Midbrain (tissue), 1 donor: ENCODE measurements around the gene CXCL5.

Source experiments
- DNase-seq: peaks from one replicate; lab custom pipeline; 2025; lab: John Stamatoyannopoulos, UW

Gene CXCL5

GRCh38 chr4:73998040-73999011 lies at the start of gene CXCL5:
Gene CXCL5, minus strand, starts transcription at chr4:73998677. Its CDS starts 96 bp downstream, at chr4:73998581.
- DNase-seq: peak; percentile 12

DNA sequence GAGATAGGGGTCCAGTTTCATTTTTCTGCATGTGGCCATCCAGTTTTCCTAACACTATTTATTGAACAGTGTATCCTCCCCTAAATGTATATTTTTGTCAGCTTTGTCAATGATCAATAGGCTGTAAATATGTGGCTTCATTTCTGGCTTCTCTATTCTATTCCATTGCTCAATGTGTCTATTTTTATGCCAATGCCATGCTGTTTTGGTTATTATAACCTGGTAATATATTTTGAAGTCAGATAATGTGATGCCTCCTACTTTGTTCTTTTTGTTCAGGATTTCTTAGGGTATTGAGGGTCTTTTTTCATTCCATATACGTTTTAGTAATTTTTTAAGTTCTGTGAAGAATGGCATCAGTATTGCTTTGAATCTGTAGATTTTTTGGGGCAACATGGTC lies 48.7 kb upstream of the CXCL5 start:
- DNase-seq: no peak

GRCh38 chr4:74045772-74046171 lies 47.3 kb upstream of the CXCL5 start:
- DNase-seq: no peak

DNA sequence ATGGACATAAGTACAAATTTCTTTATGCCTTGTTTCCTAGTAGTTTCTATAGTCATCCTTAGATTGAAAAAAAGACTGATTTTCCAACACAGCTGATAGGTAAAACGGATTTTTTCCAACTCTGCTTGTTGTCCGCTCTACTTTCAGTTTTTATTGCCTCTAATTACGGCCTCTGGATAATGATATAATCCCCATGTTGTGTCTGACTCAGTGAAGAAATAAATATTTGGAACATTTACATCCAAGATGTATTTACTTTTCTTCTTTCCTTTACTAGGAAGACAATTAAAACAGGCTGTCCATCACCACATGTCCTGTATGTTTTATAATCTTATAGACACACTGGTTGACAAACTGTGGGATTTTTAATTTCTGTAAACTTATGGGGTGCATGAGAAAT lies 46.8 kb upstream of the CXCL5 start:
- no peak for DNase-seq

- no peak for DNase-seq
These were observed 46.2 kb upstream of the CXCL5 start for GRCh38 chr4:74044677-74045076.

- no peak for DNase-seq
These were observed 44.2 kb upstream of the CXCL5 start for GRCh38 chr4:74042681-74043080.

DNA sequence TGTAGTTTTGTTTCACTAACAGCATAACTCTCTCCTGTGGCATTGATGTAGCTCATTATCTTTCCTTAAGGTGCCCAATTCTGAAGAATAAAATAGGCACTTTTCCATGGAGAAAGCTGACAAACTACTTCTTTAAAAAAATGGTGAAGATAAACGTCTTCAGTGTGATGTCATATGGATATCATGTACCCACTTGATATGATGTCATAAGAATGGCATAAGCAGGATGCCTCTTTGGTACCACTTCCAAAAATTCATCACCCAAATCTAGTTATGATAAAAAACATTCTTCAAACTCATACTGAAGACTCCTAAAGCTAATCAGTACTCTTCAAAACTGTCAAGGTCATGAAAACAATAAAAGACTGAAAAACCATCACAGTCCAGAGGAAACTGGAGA lies 42.9 kb upstream of the CXCL5 start:
- DNase-seq: no peak

- DNase-seq: no peak
These were observed 40.9 kb upstream of the CXCL5 start for GRCh38 chr4:74039315-74039763.

DNA sequence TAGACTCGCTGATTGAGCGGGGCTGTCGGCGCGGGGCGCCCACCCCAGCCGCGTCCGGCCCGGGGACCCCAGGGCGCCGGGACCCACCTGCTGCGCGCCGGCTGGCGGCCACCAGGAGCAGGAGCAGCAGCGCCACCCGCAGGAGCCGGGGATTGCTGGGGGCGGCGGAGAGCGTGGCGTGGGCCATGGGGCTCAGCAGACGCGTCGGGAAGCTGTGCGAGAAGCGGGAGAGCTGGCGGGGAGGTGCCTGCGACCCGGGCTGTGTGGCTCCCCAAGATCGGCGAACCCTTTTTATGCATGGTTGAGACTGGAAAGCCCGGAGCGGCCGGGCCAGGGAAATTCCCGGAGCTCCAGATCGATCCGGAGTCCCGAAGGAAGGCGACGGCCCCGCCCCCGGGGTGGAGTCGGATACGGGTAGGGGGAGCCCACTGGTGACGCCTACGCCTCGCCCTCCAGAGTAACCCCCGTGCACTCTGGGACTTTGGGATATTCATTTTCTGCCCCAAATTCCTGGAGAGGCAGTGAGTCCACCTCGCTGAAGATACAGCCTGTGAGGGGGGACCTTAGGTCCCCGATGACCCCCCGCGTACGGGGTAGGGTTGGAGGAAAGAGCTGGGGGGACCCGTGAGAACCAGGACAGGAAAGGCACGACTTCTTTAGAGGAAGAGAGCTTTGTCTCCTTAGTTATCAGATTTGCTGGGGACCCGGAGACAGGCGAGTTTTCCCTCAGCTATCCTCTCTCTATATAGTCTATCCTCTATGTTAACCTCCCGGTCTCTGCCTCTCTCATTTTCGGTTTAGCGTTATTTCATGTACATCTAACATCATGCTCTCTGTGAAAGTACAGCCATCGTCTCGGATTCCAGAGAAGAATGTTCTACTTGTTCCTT lies 40.2 kb upstream of the CXCL5 start, which contains the start of gene CXCL3:
Gene CXCL3 (minus strand): TSS at position 265 of the 890 bp plus-strand sequence. CDS start 78 bp downstream, at position 187.
- DNase-seq: peak; percentile 19

DNA sequence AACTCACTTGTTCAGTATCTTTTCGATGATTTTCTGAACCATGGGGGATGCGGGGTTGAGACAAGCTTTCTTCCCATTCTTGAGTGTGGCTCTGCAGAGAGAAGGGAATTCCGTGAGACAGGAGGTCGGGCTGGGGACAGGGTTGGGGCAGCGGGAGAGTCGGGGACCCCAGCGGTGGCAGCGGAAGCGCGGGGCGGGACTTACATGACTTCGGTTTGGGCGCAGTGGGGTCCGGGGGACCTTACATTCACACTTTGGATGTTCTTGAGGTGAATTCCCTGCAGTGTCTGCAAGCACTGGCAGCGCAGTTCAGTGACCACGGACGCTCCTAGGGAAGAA lies 39.6 kb upstream of the CXCL5 start:
- no peak for DNase-seq

- DNase-seq: no peak
These were observed 38.8 kb upstream of the CXCL5 start for GRCh38 chr4:74037076-74037955.

DNA sequence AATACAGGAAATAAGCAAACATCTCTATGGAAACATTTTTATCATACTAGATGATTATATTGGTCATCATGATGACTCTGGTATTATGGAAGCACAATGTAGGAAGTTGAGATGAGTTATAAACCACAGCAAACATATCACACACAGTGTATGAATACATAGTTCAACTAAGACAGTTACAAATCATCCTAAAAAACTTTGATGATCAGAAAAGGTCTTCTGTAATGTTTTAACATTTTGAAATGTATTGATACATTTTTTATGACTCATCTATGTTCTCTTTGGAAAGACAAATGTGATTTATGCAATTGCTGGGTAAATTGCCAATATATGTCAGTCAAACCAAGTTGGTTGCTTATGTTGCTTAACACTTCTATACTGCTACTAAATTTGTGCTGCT lies 35.3 kb upstream of the CXCL5 start:
- no peak for DNase-seq

- DNase-seq: no peak
These were observed 33.6 kb upstream of the CXCL5 start for GRCh38 chr4:74032064-74032463.

GRCh38 chr4:74031576-74031975 lies 33.1 kb upstream of the CXCL5 start:
- DNase-seq: no peak

- DNase-seq: no peak
These were observed 31.8 kb upstream of the CXCL5 start for GRCh38 chr4:74030285-74030684.

DNA sequence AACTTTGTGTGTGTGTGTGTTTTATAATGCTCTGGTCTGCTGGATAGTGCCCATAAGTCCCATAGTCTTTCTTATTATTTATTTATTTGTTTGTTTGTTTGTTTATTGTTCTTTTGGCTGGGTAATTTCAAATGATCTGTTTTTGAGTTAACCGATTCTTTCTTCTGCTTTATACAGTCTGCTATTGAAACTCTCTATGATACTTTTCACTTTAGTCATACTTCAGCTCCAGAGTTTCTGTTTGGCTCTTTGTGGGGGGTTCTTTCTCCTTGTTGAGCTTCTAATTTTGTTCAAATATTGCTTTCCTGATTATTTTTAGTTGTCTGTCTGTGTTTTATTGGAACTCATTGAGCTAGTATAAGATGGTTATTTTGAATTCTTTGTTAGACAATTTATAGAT lies 30.0 kb upstream of the CXCL5 start:
- DNase-seq: no peak

DNA sequence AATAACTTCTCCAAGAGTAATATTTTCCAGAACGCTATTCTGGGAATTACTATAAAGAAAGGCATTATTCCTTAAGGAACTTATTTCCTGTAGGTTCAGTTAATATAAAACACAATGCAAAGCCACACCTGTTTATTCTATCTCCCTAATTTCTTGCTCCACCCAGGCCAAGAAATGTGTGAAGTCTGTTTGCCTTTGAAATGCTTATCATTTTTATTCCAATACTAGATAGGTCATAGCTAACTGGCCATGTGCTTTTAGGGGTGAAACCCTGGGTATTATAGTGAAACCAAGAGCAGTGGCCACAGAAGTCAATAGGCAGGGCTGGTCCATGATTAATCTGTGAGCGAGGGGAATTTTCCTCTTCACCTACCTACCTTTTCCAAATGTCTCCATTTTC lies 25.2 kb upstream of the CXCL5 start:
- DNase-seq: no peak

DNA sequence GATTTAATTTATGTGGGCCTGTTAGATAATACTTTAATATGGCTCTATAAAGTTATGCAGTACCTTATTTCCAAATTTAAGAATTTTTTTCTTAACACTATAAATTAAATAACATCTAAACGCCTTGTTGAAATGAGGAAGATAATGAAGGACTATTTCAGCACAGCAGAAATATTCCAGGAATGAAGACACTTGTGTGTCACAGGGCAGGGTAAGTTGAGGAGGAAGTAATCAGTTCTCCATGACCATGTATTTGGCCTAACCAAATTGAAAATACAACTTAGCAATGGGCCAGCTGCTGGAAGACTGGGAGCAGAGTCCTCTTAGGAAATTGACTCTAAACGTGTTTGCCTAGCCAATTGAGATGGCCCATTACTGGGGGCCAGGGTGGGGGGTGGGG lies 23.1 kb upstream of the CXCL5 start:
- DNase-seq: no peak

GRCh38 chr4:74018771-74019170 lies 20.3 kb upstream of the CXCL5 start:
- DNase-seq: no peak

- DNase-seq: no peak
These were observed 19.6 kb upstream of the CXCL5 start for GRCh38 chr4:74018116-74018515.

DNA sequence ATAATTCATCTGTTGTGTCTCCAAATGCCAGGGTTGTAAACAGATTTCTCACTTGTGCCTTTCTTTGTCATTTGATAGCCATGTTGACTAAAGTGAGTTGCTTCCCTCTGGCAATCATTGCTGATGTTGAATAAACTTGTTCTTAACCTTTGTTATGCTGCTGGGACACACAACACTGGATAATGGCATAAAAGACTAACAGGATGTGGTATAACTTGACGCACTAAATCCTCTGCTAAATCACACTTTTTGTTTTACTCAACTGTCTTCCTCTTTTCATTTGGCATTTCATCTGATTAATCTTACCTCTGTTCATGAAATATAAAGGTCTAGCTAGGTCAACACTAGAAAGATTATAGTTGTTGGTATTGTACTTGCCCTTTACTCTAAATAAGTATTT lies 17.6 kb upstream of the CXCL5 start:
- no peak for DNase-seq
